Lower lobe of right lung (tissue), 2 donors: ENCODE data around the gene PDLIM1. TPM values are rescaled to one million over a fixed set of nuclear protein-coding genes. Genes with fewer than 3 reads are reported as not detected.

ENCODE experiments used
- ATAC-seq, 2 donors: fragments of 200-7000 bp; cut with Tn5 transposase; one replicate each; pipeline ENCODE4 v1.9.1; 2020 to 2022; ENCODE audit warnings: mild to moderate bottlenecking in 2 of 2, moderate library complexity in 2 of 2
- DNase-seq: peaks from one replicate; pipeline ENCODE4 v3.0.0-alpha.2; 2020
- H3K27ac ChIP-seq: fragments of 200-600 bp; one replicate; pipeline ENCODE4 v1.8.0; 2022
- H3K27me3 ChIP-seq: fragments of 200-600 bp; one replicate; pipeline ENCODE4 v1.8.0; 2022; ENCODE audit warnings: low read depth
- H3K36me3 ChIP-seq: fragments of 200-600 bp; one replicate; pipeline ENCODE4 v1.8.0; 2022; ENCODE audit warnings: mild to moderate bottlenecking
- H3K4me1 ChIP-seq: fragments of 200-600 bp; one replicate; pipeline ENCODE4 v1.8.0; 2022
- H3K4me3 ChIP-seq: fragments of 200-600 bp; one replicate; pipeline ENCODE4 v1.8.0; 2022; ENCODE audit warnings: mild to moderate bottlenecking
- H3K9me3 ChIP-seq: fragments of 200-600 bp; one replicate; pipeline ENCODE4 v1.8.0; 2022
- CTCF ChIP-seq: fragments of 200-600 bp; IDR thresholded peaks from one replicate; pipeline ENCODE4 v1.8.0; 2022; ENCODE audit warnings: antibody characterized with exemption, mild to moderate bottlenecking
- intact Hi-C: fragments of 100-400 bp; cut with DNase I; formaldehyde crosslinking; loops from one replicate; pipeline ENCODE4 v1.11.0; 2022
- total RNA-seq: library from RNA; stranded (reverse); fragmentation: NEBNext Ultra II Directional; extraction: Animal tissue kit (Norgen Biotek cat#: 25700); gene quantifications from one replicate; pipeline ENCODE4 v1.2.1, GENCODE V29; 2021
- donor health status: DM: no; HTN: yes; CAD: no; lungs with severe emphysema.

Gene PDLIM1
- total RNA-seq, 1 donor from 2014 or later, result 178 TPM

GRCh38 chr10:95306318-95306650 is 15.5 kb upstream of the PDLIM1 start:
- no peak overlapping the region for H3K27ac ChIP-seq
- DNase-seq (no peak), ATAC-seq (no peak)
- no peaks in the 10 kb centered on the region for H3K9me3 ChIP-seq
- H3K4me3 ChIP-seq, result no peak overlapping the region
- H3K4me1 ChIP-seq, result peaks cover 38% of the 10 kb centered on the region
- intact Hi-C loops, result no loop called here
- no peaks in the 10 kb centered on the region for H3K27me3 ChIP-seq
- TF ChIP-seq CTCF, result no peak
- H3K36me3 ChIP-seq, result no peaks in the 10 kb centered on the region

GRCh38 chr10:95305606-95306317 is 15.0 kb upstream of the PDLIM1 start:
- DNase-seq, result no peak
- intact Hi-C loops, result no loop called here
- no peak for ATAC-seq

GRCh38 chr10:95304976-95305375 is 14.2 kb upstream of the PDLIM1 start:
- no peak for TF ChIP-seq CTCF
- no peak overlapping the region for H3K27ac ChIP-seq
- intact Hi-C loops, result no loop called here
- H3K9me3 ChIP-seq, result no peaks in the 10 kb centered on the region
- DNase-seq (no peak), ATAC-seq (no peak)
- no peak overlapping the region for H3K4me3 ChIP-seq
- no peaks in the 10 kb centered on the region for H3K27me3 ChIP-seq
- H3K36me3 ChIP-seq, result no peaks in the 10 kb centered on the region
- H3K4me1 ChIP-seq, result peaks cover 35% of the 10 kb centered on the region

More at GRCh38 chr10:95305606-95306317, 15.0 kb upstream of the PDLIM1 start:
- no peak overlapping the region for H3K4me3 ChIP-seq
- no peaks in the 10 kb centered on the region for H3K36me3 ChIP-seq
- H3K9me3 ChIP-seq, result no peaks in the 10 kb centered on the region
- no peak for TF ChIP-seq CTCF
- no peaks in the 10 kb centered on the region for H3K27me3 ChIP-seq
- peak overlapping the region; percentile 55 for H3K27ac ChIP-seq
- H3K4me1 ChIP-seq, result peaks cover 38% of the 10 kb centered on the region

- Histone ChIP-seq H3K9me3 (no peaks in the 10 kb centered on the region), H3K4me3 (no peak overlapping the region), H3K36me3 (no peaks in the 10 kb centered on the region), H3K4me1 (peaks cover 30% of the 10 kb centered on the region), H3K27me3 (no peaks in the 10 kb centered on the region), H3K27ac (no peak overlapping the region)
- DNase-seq (no peak), ATAC-seq (no peak)
- intact Hi-C loops, result no loop called here
- TF ChIP-seq CTCF, result no peak
Measured at GRCh38 chr10:95304463-95304862, 13.7 kb upstream of the PDLIM1 start.

GRCh38 chr10:95303950-95304349 is 13.1 kb upstream of the PDLIM1 start:
- H3K27ac ChIP-seq, result no peak overlapping the region
- ATAC-seq (no peak), DNase-seq (no peak)
- H3K36me3 ChIP-seq, result no peaks in the 10 kb centered on the region
- H3K27me3 ChIP-seq, result no peaks in the 10 kb centered on the region
- no peak overlapping the region for H3K4me3 ChIP-seq
- intact Hi-C loops, result no loop called here
- no peak for TF ChIP-seq CTCF
- no peaks in the 10 kb centered on the region for H3K9me3 ChIP-seq
- peaks cover 27% of the 10 kb centered on the region for H3K4me1 ChIP-seq
